ENCODE measurements around the gene GPR35.

Gene GPR35

GRCh38 chr2:240581811-240582210 lies 43.5 kb upstream of the GPR35 start:
- no peaks in the 10 kb centered on the region for H3K27me3 ChIP-seq (ENCODE audit: insufficient read depth, poor library complexity, severe bottlenecking)
- DNase-seq (ENCODE audit: low spot score) (no peak), ATAC-seq (ENCODE audit: low read depth) (no peak)
- H3K27ac ChIP-seq (ENCODE audit: poor library complexity, severe bottlenecking): peak overlapping the region; percentile 74
- H3K9me3 ChIP-seq (ENCODE audit: severe bottlenecking): no peaks in the 10 kb centered on the region
- TF ChIP-seq CTCF (IDR thresholded peaks at IDR 0.05; ENCODE audit: poor library complexity, severe bottlenecking): no peak
- peaks cover 18% of the 10 kb centered on the region for H3K36me3 ChIP-seq (ENCODE audit: low read depth)
- peaks cover 32% of the 10 kb centered on the region for H3K4me1 ChIP-seq (ENCODE audit: insufficient read depth, poor library complexity, severe bottlenecking)
- H3K4me3 ChIP-seq (ENCODE audit: severe bottlenecking): no peak overlapping the region

- TF ChIP-seq CTCF (IDR thresholded peaks at IDR 0.05; ENCODE audit: poor library complexity, severe bottlenecking): no peak
- Histone ChIP-seq H3K4me1 (ENCODE audit: insufficient read depth, poor library complexity, severe bottlenecking) (peaks cover 35% of the 10 kb centered on the region), H3K9me3 (ENCODE audit: severe bottlenecking) (no peaks in the 10 kb centered on the region), H3K27me3 (ENCODE audit: insufficient read depth, poor library complexity, severe bottlenecking) (no peaks in the 10 kb centered on the region), H3K36me3 (ENCODE audit: low read depth) (peaks cover 14% of the 10 kb centered on the region), H3K27ac (ENCODE audit: poor library complexity, severe bottlenecking) (peak overlapping the region; percentile 74), H3K4me3 (ENCODE audit: severe bottlenecking) (no peak overlapping the region)
- ATAC-seq (ENCODE audit: low read depth) (no peak), DNase-seq (ENCODE audit: low spot score) (no peak)
Observed at GRCh38 chr2:240582781-240583180, 42.5 kb upstream of the GPR35 start.

GRCh38 chr2:240583774-240584173 lies 41.5 kb upstream of the GPR35 start:
- no peak for TF ChIP-seq CTCF (IDR thresholded peaks at IDR 0.05; ENCODE audit: poor library complexity, severe bottlenecking)
- Histone ChIP-seq H3K36me3 (ENCODE audit: low read depth) (peaks cover 10% of the 10 kb centered on the region; the same call in 1 of the 2 replicates), H3K4me1 (ENCODE audit: insufficient read depth, poor library complexity, severe bottlenecking) (peaks cover 37% of the 10 kb centered on the region), H3K4me3 (ENCODE audit: severe bottlenecking) (no peak overlapping the region), H3K9me3 (ENCODE audit: severe bottlenecking) (no peaks in the 10 kb centered on the region), H3K27me3 (ENCODE audit: insufficient read depth, poor library complexity, severe bottlenecking) (no peaks in the 10 kb centered on the region), H3K27ac (ENCODE audit: poor library complexity, severe bottlenecking) (no peak overlapping the region)
- no peak for ATAC-seq (ENCODE audit: low read depth)
- DNase-seq (ENCODE audit: low spot score): no peak

- H3K36me3 ChIP-seq (ENCODE audit: low read depth): peaks cover 10% of the 10 kb centered on the region; the same call in 1 of the 2 replicates
- H3K27ac ChIP-seq (ENCODE audit: poor library complexity, severe bottlenecking): no peak overlapping the region
- peaks cover 30% of the 10 kb centered on the region for H3K4me1 ChIP-seq (ENCODE audit: insufficient read depth, poor library complexity, severe bottlenecking)
- TF ChIP-seq CTCF (IDR thresholded peaks at IDR 0.05; ENCODE audit: poor library complexity, severe bottlenecking): no peak
- DNase-seq (ENCODE audit: low spot score) (no peak), ATAC-seq (ENCODE audit: low read depth) (no peak)
- H3K27me3 ChIP-seq (ENCODE audit: insufficient read depth, poor library complexity, severe bottlenecking): no peaks in the 10 kb centered on the region
- H3K4me3 ChIP-seq (ENCODE audit: severe bottlenecking): no peak overlapping the region
- H3K9me3 ChIP-seq (ENCODE audit: severe bottlenecking): no peaks in the 10 kb centered on the region
Observed at GRCh38 chr2:240584486-240585031, 40.7 kb upstream of the GPR35 start.

GRCh38 chr2:240585101-240585500 lies 40.2 kb upstream of the GPR35 start:
- Histone ChIP-seq H3K27ac (ENCODE audit: poor library complexity, severe bottlenecking) (no peak overlapping the region), H3K4me3 (ENCODE audit: severe bottlenecking) (peak overlapping the region; percentile 82), H3K9me3 (ENCODE audit: severe bottlenecking) (no peaks in the 10 kb centered on the region), H3K4me1 (ENCODE audit: insufficient read depth, poor library complexity, severe bottlenecking) (peaks cover 26% of the 10 kb centered on the region), H3K27me3 (ENCODE audit: insufficient read depth, poor library complexity, severe bottlenecking) (no peaks in the 10 kb centered on the region), H3K36me3 (ENCODE audit: low read depth) (peaks cover 10% of the 10 kb centered on the region; the same call in 1 of the 2 replicates)
- ATAC-seq (ENCODE audit: low read depth): no peak
- TF ChIP-seq CTCF (IDR thresholded peaks at IDR 0.05; ENCODE audit: poor library complexity, severe bottlenecking): no peak
- no peak for DNase-seq (ENCODE audit: low spot score)

Measured in RWPE2 (cell line).